Activated naive CD4-positive, alpha-beta T cell treated with anti-CD3 and anti-CD28 coated beads, Interleukin-2, amount 50 U/mL, for 24 hours (primary cell): ENCODE data around the gene DTD1.
"Not testable (repeated sequence)": the region's sequence is repeated elsewhere in the genome, so short reads cannot be mapped to it uniquely, and the experiment has no call there.

ENCODE experiments used
- H3K27ac Mint-ChIP-seq: one replicate; pipeline ENCODE4 v1.8.0; 2021; ENCODE audit warnings: mild to moderate bottlenecking, mixed read lengths
- H3K27me3 Mint-ChIP-seq: one replicate; pipeline ENCODE4 v1.8.0; 2021; ENCODE audit warnings: mixed read lengths
- H3K36me3 Mint-ChIP-seq: one replicate; pipeline ENCODE4 v1.8.0; 2021; ENCODE audit warnings: mixed read lengths
- H3K4me1 Mint-ChIP-seq: one replicate; pipeline ENCODE4 v1.8.0; 2021; ENCODE audit warnings: mixed read lengths
- H3K4me3 Mint-ChIP-seq: one replicate; pipeline ENCODE4 v1.8.0; 2021; ENCODE audit warnings: mild to moderate bottlenecking, mixed read lengths
- H3K9me3 Mint-ChIP-seq: one replicate; pipeline ENCODE4 v1.8.0; 2021; ENCODE audit warnings: mixed read lengths

Gene DTD1

GRCh38 chr20:18754030-18754652 lies 166.3 kb downstream of the DTD1 start:
- no peak overlapping the region for H3K4me3 Mint-ChIP-seq
- no peak overlapping the region for H3K27ac Mint-ChIP-seq
- H3K36me3 Mint-ChIP-seq, result peaks cover 11% of the 10 kb centered on the region
- no peaks in the 10 kb centered on the region for H3K9me3 Mint-ChIP-seq
- no peaks in the 10 kb centered on the region for H3K4me1 Mint-ChIP-seq
- H3K27me3 Mint-ChIP-seq, result no peaks in the 10 kb centered on the region

- Mint-ChIP-seq H3K36me3 (peaks cover 13% of the 10 kb centered on the region), H3K4me1 (no peaks in the 10 kb centered on the region), H3K27me3 (no peaks in the 10 kb centered on the region), H3K9me3 (peaks cover under 1% of the 10 kb centered on the region), H3K27ac (no peak overlapping the region), H3K4me3 (no peak overlapping the region)
These were observed 166.8 kb downstream of the DTD1 start for GRCh38 chr20:18754653-18755045.

DNA sequence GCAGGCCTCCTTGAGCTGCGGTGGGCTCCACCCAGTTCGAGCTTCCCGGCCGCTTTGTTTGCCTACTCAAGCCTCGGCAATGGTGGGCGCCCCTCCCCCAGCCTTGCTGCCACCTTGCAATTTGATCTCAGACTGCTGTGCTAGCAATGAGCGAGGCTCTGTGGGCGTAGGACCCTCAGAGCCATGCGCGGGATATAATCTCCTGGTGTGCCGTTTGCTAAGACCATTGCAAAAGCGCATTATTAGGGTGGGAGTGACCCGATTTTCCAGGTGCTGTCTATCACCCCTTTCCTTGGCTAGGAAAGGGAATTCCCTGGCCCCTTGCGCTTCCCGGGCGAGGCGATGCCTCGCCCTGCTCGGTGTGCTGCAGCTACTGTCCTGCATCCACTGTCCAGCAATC lies 173.0 kb downstream of the DTD1 start:
- not testable (repeated sequence) for H3K9me3 Mint-ChIP-seq, H3K4me1 Mint-ChIP-seq, H3K27ac Mint-ChIP-seq, H3K4me3 Mint-ChIP-seq, H3K27me3 Mint-ChIP-seq
- peaks cover 25% of the 10 kb centered on the region for H3K36me3 Mint-ChIP-seq

DNA sequence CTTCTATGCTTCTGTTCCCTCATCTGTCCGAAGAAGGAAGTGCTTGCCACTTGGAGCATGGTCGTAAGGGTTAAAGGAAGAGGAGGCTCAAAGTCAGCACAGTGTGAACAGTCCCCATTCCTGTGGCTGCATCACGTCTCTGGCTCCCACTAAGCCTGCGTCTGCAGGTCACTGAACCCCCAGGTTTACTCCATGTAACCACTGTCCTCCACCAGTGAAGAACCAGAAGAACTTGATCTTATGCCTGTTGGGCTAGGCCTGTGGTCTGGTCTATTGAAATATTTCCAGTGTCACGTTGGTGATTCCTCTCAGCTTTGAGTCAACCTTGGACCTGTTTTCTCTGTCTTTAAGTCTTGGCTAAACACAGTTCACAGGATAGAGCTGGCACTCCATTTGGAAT lies 179.8 kb downstream of the DTD1 start:
- peaks cover 5% of the 10 kb centered on the region for H3K27me3 Mint-ChIP-seq
- no peak overlapping the region for H3K27ac Mint-ChIP-seq
- H3K4me1 Mint-ChIP-seq, result no peaks in the 10 kb centered on the region
- H3K4me3 Mint-ChIP-seq, result no peak overlapping the region
- H3K9me3 Mint-ChIP-seq, result peaks cover 4% of the 10 kb centered on the region
- peaks cover 8% of the 10 kb centered on the region for H3K36me3 Mint-ChIP-seq

DNA sequence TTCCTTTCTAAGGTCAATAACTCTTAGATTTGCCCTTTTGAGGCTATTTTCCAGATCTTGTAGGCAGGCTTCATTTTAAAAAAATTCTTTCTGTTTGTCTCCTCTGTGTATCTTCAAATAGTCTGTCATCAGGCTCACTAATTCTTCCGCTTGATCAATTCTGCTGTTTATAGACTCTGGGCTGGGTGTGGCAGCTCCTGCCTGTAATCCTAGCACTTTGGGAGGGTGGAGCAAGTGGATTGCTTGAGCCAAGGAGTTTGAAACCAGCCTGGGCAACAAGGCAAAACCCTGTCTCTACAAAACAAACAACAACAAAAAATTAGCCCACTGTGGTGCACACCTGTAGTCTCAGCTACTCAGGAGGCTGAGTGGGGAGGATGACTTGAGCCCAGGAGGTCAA lies 185.7 kb downstream of the DTD1 start:
- no peak overlapping the region for H3K4me3 Mint-ChIP-seq
- no peaks in the 10 kb centered on the region for H3K36me3 Mint-ChIP-seq
- H3K9me3 Mint-ChIP-seq, result peaks cover 4% of the 10 kb centered on the region
- H3K27ac Mint-ChIP-seq, result no peak overlapping the region
- H3K4me1 Mint-ChIP-seq, result no peaks in the 10 kb centered on the region
- peaks cover 9% of the 10 kb centered on the region for H3K27me3 Mint-ChIP-seq

GRCh38 chr20:18774207-18774606 lies 186.4 kb downstream of the DTD1 start:
- no peak overlapping the region for H3K4me3 Mint-ChIP-seq
- H3K4me1 Mint-ChIP-seq, result no peaks in the 10 kb centered on the region
- H3K27me3 Mint-ChIP-seq, result peaks cover 9% of the 10 kb centered on the region
- H3K9me3 Mint-ChIP-seq, result peaks cover 4% of the 10 kb centered on the region
- H3K36me3 Mint-ChIP-seq, result no peaks in the 10 kb centered on the region
- no peak overlapping the region for H3K27ac Mint-ChIP-seq

- Mint-ChIP-seq H3K9me3 (peaks cover 4% of the 10 kb centered on the region), H3K27ac (no peak overlapping the region), H3K27me3 (peaks cover 9% of the 10 kb centered on the region), H3K4me1 (no peaks in the 10 kb centered on the region), H3K4me3 (no peak overlapping the region), H3K36me3 (no peaks in the 10 kb centered on the region)
These were observed 187.8 kb downstream of the DTD1 start for GRCh38 chr20:18775633-18776032.

DNA sequence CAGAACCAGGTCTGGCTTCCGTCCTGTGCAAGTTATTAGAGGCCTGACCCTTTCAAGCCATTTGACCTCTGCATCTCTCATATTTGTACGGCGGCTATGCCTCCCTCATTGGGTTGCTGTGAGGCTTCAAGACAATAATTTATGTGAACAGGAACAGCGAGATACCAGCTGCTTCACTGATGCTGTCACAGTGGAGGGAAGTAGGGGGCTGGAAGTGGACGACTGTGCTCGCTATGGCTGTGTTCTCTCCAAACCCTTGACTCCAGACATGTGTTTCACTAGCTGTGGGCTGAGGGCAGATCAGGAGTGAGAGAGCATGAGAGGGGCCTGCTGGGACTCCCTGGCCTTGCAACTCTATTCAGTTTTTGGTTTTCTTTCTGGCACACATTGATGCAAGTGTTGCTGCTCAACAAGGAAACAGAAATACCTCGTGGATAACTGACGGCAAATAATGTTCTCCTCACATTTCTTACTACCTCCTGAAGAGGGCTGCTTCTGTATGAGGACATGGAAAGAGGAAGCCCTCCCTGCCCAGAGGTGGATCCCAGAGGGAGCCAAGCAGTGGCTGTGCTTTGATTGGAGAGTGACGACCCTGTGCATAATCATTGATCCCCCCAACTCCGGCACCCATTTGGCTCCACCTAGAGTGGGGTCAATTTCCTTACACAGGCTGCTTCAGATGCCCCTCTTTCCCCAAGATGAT lies 191.0 kb downstream of the DTD1 start:
- no peak overlapping the region for H3K4me3 Mint-ChIP-seq
- H3K27me3 Mint-ChIP-seq, result peaks cover 4% of the 10 kb centered on the region
- H3K36me3 Mint-ChIP-seq, result no peaks in the 10 kb centered on the region
- no peaks in the 10 kb centered on the region for H3K9me3 Mint-ChIP-seq
- H3K27ac Mint-ChIP-seq, result no peak overlapping the region
- H3K4me1 Mint-ChIP-seq, result no peaks in the 10 kb centered on the region

DNA sequence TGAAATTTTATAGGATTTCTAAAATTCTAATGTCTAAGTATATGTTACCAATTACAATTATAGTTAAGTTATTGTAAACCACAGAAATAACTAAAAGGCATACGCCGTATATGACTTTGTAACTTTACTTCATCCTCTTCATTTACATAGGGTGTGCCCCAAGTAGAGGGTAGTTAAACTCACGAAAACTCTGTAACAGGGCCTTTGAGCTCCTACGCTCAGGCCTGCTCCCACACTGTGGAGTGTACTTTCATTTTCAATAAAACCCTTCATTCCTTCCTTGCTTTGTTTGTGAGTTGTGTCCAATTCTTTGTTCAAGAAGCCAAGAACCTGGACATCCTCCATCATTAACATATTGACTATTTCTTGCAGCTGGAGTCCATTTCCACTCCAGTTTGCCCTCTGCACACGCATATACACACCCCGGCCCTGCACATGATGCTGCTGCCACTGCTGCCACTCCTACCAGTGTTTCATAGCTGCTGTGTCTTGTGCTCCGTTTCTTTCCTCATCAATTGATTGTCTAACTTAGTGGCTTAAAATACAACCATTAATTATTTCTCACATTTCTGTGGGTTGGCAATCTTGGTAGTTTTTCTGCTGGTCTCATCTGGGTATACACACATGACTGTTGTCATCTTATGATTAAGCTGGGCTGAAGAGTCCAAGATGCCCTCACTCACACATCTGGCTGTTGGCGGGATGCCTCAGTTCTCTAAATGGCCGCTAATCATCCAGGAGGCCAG lies 192.7 kb downstream of the DTD1 start:
- H3K27ac Mint-ChIP-seq, result no peak overlapping the region
- no peaks in the 10 kb centered on the region for H3K36me3 Mint-ChIP-seq
- no peaks in the 10 kb centered on the region for H3K4me1 Mint-ChIP-seq
- peaks cover 4% of the 10 kb centered on the region for H3K27me3 Mint-ChIP-seq
- no peak overlapping the region for H3K4me3 Mint-ChIP-seq
- H3K9me3 Mint-ChIP-seq, result no peaks in the 10 kb centered on the region

DNA sequence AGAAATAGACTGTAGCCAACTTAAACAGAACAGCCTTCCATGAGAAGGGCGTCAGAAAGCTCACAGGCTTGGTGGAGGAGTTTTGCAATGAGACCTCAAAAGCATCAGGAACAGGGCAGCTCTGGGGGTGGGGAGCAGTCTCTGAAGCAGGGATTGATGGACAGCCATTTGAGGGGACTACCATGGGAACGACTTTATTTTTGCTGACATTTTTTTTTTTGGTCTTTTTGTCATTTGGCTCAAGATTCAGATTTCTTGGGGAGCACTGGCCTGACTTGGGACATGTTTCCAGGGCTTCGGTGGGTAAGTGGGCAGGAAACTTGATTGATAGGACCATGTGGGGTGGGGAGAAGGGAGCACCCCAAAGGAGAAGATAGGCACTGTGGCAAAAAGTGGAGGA lies 193.7 kb downstream of the DTD1 start:
- H3K27ac Mint-ChIP-seq, result no peak overlapping the region
- H3K36me3 Mint-ChIP-seq, result no peaks in the 10 kb centered on the region
- no peaks in the 10 kb centered on the region for H3K9me3 Mint-ChIP-seq
- no peak overlapping the region for H3K4me3 Mint-ChIP-seq
- no peaks in the 10 kb centered on the region for H3K4me1 Mint-ChIP-seq
- H3K27me3 Mint-ChIP-seq, result peaks cover 4% of the 10 kb centered on the region

DNA sequence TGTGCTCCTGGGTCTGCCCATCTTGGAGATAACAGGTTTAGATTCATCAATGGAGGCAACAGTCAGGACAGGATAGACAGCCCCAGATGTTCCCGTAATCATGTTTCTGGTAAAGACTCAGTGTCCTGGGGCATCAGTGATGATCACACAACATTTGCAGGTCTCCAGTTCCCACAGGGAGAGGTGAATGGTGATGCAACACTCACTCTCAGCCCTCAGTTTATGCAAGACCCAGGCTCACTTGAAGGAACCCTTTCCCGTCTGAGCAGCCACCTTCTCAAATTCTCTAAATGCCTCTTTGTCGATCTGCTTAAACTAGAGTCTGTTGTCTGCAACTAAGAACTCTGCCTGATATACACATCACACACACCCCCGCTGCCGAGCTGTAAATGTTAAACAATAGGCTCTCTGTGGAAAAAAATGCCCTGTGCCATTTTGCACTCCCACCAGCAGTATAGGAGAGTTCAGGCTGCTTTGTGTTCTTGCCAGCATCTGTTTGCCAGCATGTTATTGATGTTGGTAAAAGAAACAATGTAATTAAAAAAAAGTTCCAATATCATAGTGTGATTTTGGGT lies 195.6 kb downstream of the DTD1 start:
- Mint-ChIP-seq H3K27ac (no peak overlapping the region), H3K27me3 (peaks cover 7% of the 10 kb centered on the region), H3K4me3 (no peak overlapping the region), H3K9me3 (no peaks in the 10 kb centered on the region), H3K36me3 (peaks cover 4% of the 10 kb centered on the region), H3K4me1 (no peaks in the 10 kb centered on the region)

- not testable (repeated sequence) for H3K27ac Mint-ChIP-seq, H3K36me3 Mint-ChIP-seq, H3K27me3 Mint-ChIP-seq, H3K4me1 Mint-ChIP-seq, H3K4me3 Mint-ChIP-seq, H3K9me3 Mint-ChIP-seq
These were observed 199.2 kb downstream of the DTD1 start for GRCh38 chr20:18787046-18787445.

- H3K4me3 Mint-ChIP-seq, result no peak overlapping the region
- no peak overlapping the region for H3K27ac Mint-ChIP-seq
- no peaks in the 10 kb centered on the region for H3K4me1 Mint-ChIP-seq
- H3K9me3 Mint-ChIP-seq, result no peaks in the 10 kb centered on the region
- peaks cover 4% of the 10 kb centered on the region for H3K36me3 Mint-ChIP-seq
- H3K27me3 Mint-ChIP-seq, result peaks cover 10% of the 10 kb centered on the region
These were observed 200.2 kb downstream of the DTD1 start for GRCh38 chr20:18788021-18788420.

DNA sequence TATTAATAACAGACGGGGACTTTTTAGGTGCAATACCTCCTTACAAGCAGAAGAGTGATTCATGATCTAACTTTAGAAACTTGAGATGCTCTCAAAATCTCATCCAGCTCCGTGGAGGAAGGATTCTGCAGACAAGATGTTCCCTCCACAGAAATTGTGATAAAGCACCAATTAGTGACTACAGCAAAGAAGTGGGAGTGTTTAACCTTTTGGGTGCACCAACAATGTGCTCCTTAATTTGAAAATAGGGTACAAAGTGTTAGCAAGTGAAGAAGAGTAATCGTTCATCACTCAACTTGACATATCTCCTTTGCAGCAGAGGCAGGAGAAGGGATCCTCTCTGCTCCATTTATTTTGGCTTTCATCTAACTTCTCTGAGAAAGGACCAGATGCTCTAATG lies 202.9 kb downstream of the DTD1 start:
- H3K4me1 Mint-ChIP-seq, result peaks cover 18% of the 10 kb centered on the region
- no peak overlapping the region for H3K27ac Mint-ChIP-seq
- H3K4me3 Mint-ChIP-seq, result no peak overlapping the region
- no peaks in the 10 kb centered on the region for H3K9me3 Mint-ChIP-seq
- H3K36me3 Mint-ChIP-seq, result peaks cover 4% of the 10 kb centered on the region
- peaks cover 9% of the 10 kb centered on the region for H3K27me3 Mint-ChIP-seq

DNA sequence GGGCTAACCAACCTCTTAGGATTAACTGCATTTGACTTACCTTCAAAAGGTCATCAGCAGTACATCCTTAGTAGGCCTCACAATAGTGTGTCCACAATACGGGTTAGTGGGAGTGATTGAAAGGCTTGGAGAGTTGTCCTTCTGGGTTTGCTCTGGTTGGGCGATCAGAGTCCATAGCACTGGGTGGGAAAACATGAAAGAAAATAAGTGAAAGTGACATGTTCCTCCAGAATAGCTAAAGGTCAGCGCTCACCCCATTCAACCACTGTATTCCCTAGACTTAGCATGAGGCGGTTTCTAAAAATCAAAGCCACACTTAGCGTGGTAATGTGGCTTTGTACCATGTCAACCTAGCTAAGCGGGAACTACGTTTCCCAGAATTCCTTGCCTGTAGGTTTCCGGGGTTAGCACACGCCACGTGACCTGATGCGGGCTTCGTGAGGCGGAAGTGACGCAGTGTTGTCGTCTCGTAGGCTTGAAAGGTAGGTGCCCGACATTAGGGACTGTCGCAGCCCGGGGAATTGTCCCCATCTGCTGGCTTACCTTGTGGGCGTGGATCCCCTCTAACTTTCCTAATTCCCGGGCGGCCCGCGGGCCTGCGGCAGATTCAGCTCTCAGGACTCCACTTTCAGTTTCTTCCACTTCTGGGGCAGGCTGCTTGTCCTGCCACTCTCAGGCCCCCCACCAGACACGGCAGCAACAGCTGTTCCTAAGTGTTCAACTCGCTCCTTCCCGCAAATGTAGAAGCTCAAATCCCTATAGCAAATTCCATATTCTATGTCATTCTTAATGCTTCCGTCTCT lies 206.0 kb downstream of the DTD1 start:
- peak overlapping the region; percentile 95 for H3K27ac Mint-ChIP-seq
- H3K4me1 Mint-ChIP-seq, result peaks cover 18% of the 10 kb centered on the region
- peaks cover 3% of the 10 kb centered on the region for H3K27me3 Mint-ChIP-seq
- H3K9me3 Mint-ChIP-seq, result peaks cover 4% of the 10 kb centered on the region
- H3K4me3 Mint-ChIP-seq, result peak overlapping the region; percentile 94
- H3K36me3 Mint-ChIP-seq, result peaks cover 3% of the 10 kb centered on the region
